HG02840 (cell line): Measurements from ENCODE around the gene CCR5.
"Not testable (repeated sequence)": the region's sequence is repeated elsewhere in the genome, so short reads cannot be mapped to it uniquely, and the experiment has no call there.

Experiments
- ATAC-seq: cut with Tn5 transposase; IDR thresholded peaks from one replicate; pipeline ENCODE4 v1.9.1; 2021; ENCODE audit warnings: mild to moderate bottlenecking, moderate library complexity, moderate number of reproducible peaks; ENCODE audit not compliant: unreplicated experiment, low FRiP score

CCR5 gene

DNA sequence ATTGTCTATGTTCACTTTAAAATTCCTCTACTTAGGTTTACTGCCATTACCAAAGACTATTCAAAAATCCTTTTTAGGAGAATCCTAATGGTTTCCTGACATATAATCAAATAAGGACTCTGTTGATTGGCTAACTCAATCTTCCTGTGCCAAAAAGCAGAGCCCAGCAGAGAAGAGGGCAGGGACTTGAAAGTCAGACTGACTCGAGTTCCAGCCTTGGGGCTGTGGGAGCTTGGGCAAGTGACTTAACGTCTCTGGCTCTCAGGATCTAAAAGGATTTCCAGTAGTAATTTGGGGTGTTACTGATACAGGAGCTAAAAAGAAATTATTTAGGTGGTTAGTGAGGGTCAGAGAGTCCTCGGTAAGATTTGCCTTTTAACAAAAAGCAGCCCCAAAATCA, 10.9 kb downstream of the CCR5 start:
- no peak for ATAC-seq

DNA sequence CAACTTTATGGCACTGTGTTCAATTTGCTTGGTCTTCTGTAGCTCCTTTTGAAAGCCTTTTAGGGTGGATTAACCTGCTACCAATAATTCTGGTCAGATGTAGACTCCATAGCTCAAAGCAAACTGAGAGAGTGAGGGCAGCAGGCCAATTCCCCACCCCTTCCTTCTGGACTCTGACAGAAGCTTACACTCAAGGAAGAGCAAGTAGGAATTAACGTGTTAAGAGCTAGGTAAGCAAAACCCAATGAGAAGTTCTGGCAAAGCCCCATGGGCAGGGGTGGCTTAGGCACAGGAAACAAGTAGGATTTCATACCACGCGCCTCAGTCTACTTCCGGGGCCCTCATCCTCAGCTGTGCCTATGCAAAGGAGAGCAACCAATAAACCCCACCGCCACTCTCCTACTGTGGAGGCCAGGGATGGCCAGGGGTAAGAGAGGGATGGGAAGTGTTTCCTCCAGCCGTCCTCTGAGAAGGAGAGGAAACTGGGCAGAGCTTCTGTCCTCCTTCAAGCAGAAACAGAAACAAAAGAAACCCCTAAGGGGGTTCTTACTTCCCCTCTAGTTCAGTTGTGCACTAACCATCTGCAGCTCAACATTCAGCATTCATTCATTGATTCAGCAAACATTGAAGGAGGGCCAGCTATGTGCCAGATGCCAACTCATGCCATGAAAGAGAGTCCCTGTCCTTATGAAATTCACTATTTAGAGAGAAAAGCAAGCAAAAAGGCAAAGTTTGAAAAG, 12.6 kb downstream of the CCR5 start:
- ATAC-seq, result no peak

GRCh38 chr3:46383951-46384330, 13.2 kb downstream of the CCR5 start:
- no peak for ATAC-seq

DNA sequence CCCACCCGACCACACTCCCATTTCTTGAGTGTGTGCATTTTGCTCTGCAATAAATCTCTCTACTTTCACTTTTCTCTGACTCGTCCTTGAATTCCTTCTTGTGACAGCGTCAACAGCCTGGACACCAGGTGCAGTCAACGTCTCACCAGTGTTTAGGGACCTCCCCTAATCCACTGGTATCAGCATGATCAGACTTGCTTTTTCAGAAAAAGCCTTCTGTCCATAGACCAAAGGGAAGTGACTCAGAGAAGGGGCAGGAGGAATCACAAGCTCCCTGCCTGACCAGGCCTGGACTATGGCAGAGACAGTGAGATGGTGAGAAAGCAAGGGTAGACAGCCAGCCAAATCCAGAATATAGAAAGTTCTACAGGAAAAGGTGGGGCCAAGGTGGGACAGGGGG, 15.5 kb downstream of the CCR5 start:
- ATAC-seq, result no peak

DNA sequence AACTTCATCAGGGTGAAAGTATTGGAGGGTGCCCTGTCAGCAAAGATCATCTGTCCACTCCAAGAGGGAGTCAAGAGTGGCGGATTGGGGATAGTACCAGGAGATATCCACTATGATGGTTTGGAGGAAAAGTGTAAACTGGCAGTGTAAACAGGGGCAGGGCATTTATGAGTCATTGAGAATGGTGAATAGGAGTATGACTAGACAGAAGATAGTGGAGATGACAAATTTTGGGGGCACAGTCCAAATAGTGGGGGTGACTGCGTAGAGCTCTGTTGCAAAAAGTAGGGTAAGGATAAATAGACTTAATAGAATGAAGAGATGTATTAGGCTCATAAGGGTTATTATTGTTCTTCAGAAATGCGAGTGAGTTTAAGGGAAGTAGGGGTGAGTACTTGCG, 18.1 kb downstream of the CCR5 start:
- not testable (repeated sequence) for ATAC-seq

GRCh38 chr3:46389306-46389705, 18.6 kb downstream of the CCR5 start:
- no peak for ATAC-seq

GRCh38 chr3:46391526-46391925, 20.8 kb downstream of the CCR5 start:
- ATAC-seq, result not testable (repeated sequence)

DNA sequence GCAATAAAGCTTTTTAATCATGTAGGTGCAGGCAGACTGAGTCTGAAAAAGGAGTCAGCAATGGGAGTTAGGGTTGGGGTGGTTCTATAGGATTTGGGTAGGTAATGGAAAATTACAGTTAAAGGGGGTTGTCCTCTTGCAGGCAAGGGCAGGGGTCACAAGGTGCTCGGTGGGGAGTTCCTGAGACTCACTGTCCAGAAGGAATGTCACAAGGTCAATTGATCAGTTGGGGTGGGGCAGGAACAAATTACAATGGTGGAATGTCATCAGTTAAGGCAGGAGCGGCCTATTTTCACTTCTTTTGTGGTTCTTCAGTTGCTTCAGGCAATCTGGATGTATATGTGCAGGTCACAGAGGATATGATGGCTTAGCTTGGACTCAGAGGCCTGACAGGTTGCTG, 22.3 kb downstream of the CCR5 start:
- ATAC-seq, result no peak

DNA sequence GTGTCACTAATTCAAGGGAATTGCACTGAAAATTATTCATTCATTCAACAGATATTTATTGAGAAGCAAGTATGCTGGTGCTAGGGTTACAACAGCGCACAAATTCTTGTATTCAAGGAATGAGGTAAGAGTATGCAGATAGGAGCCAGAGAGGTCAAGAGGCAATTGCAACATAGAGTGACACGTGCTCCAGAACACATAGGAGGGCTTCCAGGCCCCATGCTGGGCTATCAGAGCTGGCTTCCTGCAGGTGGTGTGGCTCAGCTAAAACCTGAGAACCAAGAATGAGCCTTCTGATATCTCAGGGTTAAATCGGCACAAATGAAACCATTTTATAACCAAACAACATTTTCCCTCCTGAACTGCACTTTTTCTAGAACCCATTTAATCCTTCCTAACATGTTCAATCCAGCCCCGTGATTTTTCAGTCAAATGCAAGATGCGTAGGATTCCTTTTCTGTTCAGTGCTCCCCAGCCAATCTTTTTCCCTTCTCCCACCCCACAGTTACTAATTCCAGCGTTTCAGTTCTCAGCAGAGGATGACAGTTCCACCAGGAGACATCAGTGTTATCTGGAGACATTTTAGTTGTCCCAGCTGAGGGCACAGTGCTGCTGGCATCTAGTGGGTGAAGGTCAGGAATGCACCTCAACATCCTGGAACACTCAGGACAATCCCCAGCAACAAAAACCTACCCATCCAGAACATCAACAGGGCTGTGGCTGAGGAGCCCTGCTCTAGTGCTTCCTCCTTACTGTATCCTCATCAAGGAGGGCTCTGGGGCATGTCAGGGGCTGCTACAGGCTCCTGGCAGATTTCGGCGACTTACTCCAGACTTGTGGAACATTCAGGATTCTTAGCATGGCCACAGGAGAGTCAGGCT, 23.0 kb downstream of the CCR5 start:
- no peak for ATAC-seq

DNA sequence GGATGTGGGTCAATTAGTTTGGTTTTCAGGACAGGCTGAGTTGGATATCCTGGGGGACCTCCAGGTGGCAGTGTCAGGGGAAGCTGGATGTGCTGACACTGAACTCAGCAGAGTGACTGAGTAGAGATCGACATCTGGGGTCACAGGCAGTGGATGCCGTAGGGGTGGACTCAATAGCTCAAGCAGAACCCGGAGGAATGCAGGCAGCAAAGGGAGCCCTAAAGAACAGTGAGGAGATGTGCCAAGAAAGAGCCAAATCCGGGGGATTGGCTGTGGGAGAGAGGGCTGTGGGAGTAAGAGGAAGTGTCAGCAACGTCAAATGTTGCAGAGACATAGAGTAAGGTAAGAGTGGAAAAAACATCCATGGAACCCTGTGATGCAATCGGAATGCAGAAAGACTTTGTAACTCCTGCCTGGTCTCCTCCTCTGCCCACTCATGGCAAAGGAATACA, 24.5 kb downstream of the CCR5 start:
- no peak for ATAC-seq

DNA sequence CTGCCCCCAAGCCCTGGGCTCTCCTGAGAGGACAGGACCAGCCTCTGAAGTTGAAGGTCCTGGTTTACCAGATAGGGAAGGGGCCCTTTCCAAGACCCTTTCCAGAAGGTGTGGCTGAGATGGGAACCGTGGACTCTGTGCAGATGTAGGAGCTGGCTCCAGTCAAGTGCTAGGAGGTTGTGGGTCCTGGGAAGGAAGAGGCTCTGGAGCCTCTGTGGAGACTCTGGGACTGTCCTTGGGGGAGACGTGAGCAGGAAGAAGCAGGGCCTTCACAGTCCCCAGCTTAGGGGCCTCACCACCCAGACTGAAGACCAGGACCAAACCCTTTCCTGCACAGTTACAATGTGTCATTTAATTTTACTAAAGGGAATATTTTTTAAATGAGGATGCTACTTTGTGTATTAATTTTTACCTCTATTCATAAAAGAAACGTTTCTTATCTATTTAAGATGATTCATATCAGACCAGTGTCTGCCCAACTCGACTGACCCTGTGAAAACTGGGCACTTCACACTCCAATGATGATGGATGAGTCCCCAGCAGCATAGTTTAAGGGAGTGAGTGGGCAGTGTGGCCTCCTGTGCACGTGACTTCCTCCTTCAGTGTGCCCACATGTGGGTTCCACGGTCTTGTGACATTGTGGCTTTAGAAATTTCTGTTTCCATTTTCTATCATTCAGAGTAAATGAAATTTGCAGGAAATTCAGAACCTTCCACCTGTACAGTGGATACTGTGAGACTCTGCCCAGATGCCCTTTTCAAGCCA, 25.2 kb downstream of the CCR5 start:
- no peak for ATAC-seq

GRCh38 chr3:46397111-46397510, 26.4 kb downstream of the CCR5 start:
- ATAC-seq, result no peak

DNA sequence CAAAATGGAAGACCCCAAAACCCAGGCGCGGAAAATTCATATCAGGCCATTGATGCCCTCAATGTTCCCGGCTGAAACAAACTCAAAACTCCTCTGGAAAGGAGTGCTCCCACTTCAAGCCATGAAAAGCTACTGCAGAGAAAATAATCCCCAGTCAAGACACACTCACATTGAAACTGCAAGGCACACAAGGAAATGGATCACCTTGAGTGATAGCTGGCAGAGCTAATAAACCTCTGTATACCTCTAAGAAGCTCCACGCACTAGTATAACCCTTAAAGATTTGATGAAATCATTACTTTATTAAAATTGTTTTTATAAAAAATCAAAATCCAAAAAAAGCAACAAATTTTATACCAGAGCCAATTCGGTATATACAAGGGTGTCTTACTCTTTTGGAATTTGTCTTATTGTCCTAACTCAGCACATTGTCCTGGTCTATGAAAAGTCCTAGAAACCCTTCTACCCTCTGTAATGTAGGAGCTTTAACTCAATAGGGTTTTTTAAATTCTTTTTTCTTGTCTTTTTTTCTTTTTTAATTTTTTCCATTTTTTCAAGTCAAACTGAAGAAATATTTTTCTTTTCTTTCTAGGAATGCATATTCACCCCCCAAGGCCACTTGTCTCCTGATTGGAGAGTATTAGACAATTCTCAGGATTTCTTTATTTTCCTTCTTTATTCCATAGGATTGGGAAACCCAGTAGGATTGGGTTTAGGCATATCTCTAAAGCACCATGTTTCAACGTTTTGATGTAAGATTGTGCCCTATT, 27.6 kb downstream of the CCR5 start:
- no peak for ATAC-seq

- no peak for ATAC-seq
Measured at GRCh38 chr3:46399098-46399497, 28.4 kb downstream of the CCR5 start.

DNA sequence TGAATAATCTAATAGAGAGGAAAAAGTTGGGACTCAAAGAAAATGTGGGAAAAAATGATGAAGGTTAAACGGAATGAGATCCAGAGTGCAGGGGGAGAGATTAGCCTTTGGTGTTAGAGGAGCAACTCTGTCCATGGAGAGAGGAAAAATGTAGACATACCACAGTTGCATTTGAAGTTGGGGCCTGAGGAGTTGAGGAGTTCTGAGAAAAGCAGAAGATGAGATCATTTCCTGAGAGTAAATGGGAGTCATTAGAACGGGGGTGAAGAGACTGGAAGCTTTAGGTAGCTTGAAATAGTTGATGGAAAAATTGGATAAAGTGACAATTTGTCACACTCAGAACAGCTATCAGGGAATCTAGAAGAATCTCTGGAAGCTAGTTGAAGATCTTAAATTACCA, 28.8 kb downstream of the CCR5 start:
- ATAC-seq, result no peak

DNA sequence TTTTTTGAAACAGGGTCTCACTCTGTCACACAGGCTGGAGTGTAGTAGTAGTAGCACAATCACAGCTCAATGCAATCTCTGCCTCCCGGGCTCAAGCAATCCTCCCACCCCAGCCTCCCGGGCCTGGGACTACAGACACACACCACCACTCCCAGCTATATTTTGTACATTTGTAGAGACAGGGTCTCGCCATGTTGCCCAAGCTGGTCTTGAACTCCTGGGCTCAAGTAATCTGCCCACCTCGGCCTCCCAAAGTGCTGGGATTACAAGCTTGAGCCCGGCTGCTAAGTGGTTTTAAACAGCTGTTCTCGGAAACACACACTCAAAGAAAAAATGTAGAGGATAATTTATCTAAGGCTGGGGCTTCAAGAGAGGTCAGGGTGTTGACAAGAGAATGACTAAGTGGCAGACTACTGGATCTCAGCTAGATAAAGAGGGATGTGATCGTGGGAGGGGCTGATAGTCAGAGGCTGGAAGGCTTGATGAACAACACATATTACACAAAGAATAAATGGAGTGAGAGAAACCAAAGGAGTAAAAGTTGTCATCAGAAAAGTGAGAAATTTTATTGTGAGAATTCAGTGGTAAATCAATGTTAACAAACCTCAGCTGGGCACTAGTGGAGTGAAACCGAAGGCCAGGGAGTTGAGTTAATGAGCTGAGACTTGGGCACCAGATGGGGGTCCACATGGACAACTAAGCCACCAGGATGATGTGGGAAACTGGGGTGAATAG, 29.4 kb downstream of the CCR5 start:
- ATAC-seq, result no peak

DNA sequence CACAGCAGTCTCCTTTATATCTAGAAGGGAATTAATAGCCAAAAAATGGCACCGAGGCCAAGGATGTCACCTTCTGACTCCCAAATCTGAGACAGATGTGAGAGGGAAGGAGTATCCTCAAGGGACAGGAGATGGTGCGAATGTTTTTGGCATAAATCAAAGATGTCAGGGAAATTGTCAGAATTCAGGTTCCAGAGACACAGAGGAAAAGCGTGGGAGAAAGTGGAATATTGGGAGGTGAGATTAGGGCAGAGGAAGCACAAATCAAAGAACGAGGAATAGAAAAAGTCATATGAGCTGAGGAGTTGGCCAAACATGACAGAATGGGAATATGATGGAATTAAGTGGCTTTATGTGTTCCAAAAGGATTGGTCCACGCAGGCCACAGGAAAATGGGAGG, 30.1 kb downstream of the CCR5 start:
- ATAC-seq, result no peak

DNA sequence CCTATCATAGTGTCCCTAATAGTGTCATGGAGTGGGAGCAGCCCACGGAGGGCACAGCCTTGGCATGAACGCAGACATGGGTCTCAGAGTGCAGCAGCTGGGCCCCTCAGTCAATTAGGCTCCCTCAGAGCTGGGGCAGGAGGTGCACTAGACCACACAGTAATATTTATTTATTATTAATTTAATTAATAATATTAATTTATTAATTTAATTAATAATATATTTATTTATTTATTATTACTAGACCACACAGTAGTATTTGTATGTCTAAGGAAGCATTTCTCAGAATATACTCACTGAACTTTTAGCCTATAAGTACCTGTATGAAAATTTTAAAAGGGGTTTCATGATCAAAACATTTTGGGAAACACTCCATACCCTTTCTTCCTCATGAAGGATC, 30.8 kb downstream of the CCR5 start:
- ATAC-seq, result no peak

- ATAC-seq, result not testable (repeated sequence)
Measured at GRCh38 chr3:46402902-46403301, 32.2 kb downstream of the CCR5 start.
